GM19023 (cell line): ENCODE data around the gene ADK.

Experiments
- ATAC-seq: cut with Tn5 transposase; IDR thresholded peaks from one replicate; pipeline ENCODE4 v1.9.1; 2021; ENCODE audit warnings: mild to moderate bottlenecking, moderate library complexity; ENCODE audit not compliant: unreplicated experiment

ADK gene

GRCh38 chr10:74231375-74231774, 80.4 kb downstream of the ADK start:
- ATAC-seq, result no peak

GRCh38 chr10:74233281-74233680, 82.3 kb downstream of the ADK start:
- no peak for ATAC-seq

DNA sequence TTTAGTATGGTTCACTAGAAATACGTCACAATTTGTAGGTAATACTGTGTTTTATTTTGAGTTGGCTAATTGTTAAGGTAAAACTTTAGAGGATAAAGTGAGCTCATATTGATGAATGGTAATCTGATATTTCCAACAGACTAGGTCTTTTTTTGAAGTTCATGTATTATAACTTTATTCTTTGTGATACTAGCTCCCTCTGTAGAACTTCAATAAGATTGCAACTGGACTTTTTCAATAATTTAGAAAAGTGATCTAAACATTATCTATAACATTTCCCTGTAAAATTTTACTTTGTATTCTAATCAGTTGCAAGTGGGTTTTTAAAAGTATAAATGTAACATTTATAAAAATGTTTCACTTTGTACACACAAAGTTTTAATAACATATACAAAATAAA, 83.5 kb downstream of the ADK start:
- no peak for ATAC-seq

GRCh38 chr10:74238031-74238431, 87.0 kb downstream of the ADK start:
- no peak for ATAC-seq

GRCh38 chr10:74238516-74238915, 87.5 kb downstream of the ADK start:
- no peak for ATAC-seq

GRCh38 chr10:74243067-74243466, 92.0 kb downstream of the ADK start:
- ATAC-seq, result no peak

DNA sequence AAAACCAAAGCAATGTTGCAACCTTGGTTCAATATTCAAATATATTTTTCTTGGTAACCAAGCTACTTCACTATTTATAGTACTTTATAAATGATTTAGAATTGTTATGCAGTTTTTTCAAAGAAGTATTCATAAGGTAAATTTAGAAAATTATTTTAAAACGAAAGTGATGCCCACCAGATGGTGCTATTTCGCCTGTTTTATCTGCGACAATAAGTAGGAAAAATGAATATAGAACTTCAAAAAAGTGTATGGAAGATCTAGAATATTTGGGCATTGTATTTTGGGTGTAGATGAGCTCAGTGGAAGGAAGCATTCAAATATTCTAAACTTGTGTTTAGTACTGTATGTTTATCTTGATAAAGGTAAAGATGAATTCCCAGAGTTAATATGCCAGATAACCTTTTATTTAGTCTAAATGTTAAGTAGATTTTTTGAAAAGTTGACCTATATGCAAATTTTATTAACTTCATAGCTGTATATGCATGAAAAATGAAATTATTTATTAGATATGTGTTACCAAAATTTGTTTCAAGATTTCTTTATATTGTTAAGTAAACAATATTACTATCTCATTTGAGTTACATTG, 93.2 kb downstream of the ADK start:
- no peak for ATAC-seq

GRCh38 chr10:74244807-74245206, 93.8 kb downstream of the ADK start:
- no peak for ATAC-seq

DNA sequence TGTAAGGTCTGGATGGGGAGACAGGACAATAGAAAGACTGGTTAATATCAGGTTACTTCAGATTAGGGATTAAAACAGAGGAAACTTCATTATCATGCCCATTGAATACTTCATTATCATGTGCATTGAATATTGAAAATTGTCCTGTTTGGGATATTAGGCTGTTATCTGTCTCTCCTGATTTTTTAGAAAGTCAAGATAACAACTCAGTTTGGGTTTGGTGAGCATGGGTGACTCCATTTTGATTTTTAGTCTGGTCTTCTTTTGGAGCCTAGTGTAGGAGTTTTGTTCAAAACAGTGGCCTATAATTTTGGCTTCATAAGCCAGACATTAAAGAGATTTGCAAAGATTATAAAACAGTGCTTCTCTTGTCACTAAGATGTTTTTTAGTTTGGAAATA, 95.5 kb downstream of the ADK start:
- ATAC-seq, result no peak

DNA sequence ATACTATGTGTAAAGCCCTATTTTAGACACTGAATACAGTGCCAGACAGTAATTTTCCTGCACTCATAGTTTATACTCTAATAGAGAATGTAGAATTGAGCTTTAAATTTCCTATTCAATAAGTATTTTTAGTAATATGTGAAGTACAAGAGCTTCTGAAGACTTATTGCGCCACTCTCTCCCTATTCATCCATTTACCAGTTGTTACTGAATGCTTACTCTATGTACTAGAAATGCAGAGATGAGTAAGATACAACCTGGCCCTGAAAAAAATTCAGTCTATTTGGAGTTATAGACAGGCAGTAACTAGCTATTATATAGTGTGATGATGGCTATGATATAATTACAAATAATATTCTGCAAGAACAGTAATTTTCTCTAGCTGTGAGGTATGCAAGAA, 98.8 kb downstream of the ADK start:
- ATAC-seq, result no peak

DNA sequence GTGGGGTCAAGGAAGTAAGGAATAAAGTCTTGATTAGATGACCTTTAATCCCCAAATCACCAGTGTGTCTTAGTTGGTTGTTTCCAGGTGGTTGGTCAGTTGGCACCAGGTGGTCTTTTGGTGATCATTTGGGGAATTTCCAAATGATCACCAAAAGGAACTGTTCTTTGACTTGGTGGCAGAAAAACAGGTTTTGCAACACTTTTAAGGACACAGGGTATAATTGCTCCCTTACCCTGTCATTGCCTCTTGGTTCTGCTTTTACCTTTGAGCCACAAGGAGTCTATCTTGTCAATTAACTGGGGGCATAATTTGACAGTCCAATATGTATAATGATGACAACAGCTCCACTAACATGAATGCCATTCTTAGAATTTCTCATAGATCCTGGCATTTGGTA, 104.2 kb downstream of the ADK start:
- ATAC-seq, result no peak

- ATAC-seq, result no peak
These were observed 104.9 kb downstream of the ADK start for GRCh38 chr10:74255888-74256357.

DNA sequence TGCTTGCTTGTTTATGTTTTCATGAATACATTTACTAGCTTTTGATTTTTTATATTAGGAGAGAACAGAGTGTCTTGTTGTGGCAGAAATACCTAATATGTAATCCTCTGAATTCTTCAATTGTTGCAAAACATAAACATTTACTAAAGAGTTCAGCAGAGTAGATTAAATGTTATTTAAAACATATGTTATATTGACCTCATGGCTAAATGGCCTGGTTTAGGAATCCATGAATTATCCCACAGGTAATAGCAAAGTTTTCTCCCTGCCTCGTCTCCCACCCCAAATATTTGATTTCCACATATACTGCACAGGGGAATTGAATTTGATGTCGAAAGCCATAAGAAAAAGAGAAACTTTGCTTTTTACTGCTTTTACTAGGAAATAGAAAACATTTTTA, 111.8 kb downstream of the ADK start:
- ATAC-seq, result no peak

GRCh38 chr10:74263996-74264395, 113.0 kb downstream of the ADK start:
- ATAC-seq, result no peak

DNA sequence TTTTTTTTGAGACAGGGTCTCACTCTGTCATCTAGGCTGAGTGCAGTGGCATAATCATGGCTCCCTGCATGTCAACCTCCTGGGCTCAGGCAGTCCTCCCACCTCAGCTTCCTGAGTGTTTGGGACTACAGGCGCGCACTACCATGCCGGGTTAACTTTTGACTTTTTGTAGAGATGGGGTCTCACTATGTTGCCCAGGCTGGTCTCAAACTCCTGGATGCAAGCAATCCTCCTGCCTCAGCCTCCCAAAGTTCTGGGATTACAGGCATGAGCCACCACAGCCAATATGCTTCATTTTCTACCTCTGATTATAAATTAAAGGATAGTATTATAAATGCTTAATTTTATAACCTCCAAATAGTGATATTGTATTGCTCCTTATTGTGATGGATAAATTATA, 121.3 kb downstream of the ADK start:
- ATAC-seq, result no peak

GRCh38 chr10:74275755-74276290, 124.8 kb downstream of the ADK start:
- no peak for ATAC-seq

GRCh38 chr10:74276416-74276815, 125.4 kb downstream of the ADK start:
- ATAC-seq, result no peak

GRCh38 chr10:74282151-74282847, 131.3 kb downstream of the ADK start:
- no peak for ATAC-seq

DNA sequence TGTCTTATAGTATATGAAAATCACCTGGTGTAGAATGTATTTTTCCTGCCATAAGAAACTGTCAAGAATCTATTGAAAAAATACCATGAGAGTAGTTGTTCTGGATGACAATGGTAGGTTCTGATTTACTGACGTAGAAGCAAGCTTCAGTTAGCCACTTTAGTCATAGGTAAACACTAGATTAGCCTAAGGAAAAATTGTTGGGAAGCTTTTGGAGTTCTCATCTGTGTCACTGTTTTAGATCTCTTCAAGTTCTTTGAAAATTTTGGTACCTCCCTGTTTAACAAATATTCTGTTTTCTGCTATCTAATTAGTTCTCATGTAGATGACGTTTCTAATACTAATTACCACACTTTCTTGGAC, 131.8 kb downstream of the ADK start:
- ATAC-seq, result no peak

- no peak for ATAC-seq
These were observed 138.2 kb downstream of the ADK start for GRCh38 chr10:74289188-74289587.

GRCh38 chr10:74289951-74290350, 138.9 kb downstream of the ADK start:
- ATAC-seq, result no peak

- no peak for ATAC-seq
These were observed 139.7 kb downstream of the ADK start for GRCh38 chr10:74290708-74291107.
